ENCODE measurements around the gene GLUD1. TPM values are rescaled to one million over a fixed set of nuclear protein-coding genes. Genes with fewer than 3 reads are reported as not detected.
"Not testable (repeated sequence)": the region's sequence is repeated elsewhere in the genome, so short reads cannot be mapped to it uniquely, and the experiment has no call there.

GLUD1 gene
- total RNA-seq, 2 experiments from 2014 or later, result 167 to 170 TPM

GRCh38 chr10:87092376-87092860 lies 2.2 kb downstream of the GLUD1 start:
- POLR2A ChIA-PET, result interaction anchor here (1.4 kb wide), 2 partner anchors 7 to 121 kb away, joined by 5 to 11 read pairs; no protein-coding TSS in a partner anchor
- CTCF ChIA-PET, result no interaction called here

- CTCF ChIA-PET, result no interaction called here
- POLR2A ChIA-PET, result no interaction called here
These were observed 3.9 kb downstream of the GLUD1 start for GRCh38 chr10:87090779-87091178.

- POLR2A ChIA-PET, result no interaction called here
- CTCF ChIA-PET, result no interaction called here
These were observed 4.9 kb downstream of the GLUD1 start for GRCh38 chr10:87089746-87090145.

- ChIA-PET CTCF (interaction anchor here (0.5 to 0.9 kb wide), 3 partner anchors 24 to 138 kb away, joined by 3 to 4 read pairs (median 4); no protein-coding TSS in a partner anchor), POLR2A (interaction anchor here (0.7 to 2.4 kb wide), 2 partner anchors 8 to 24 kb away, joined by 5 to 11 read pairs; no protein-coding TSS in a partner anchor)
These were observed 9.1 kb downstream of the GLUD1 start for GRCh38 chr10:87085537-87085936.

GRCh38 chr10:87084291-87084782 lies 10.3 kb downstream of the GLUD1 start:
- CTCF ChIA-PET, result not testable (repeated sequence)
- POLR2A ChIA-PET, result interaction anchor here (2.4 kb wide), 1 partner anchor 9 kb away, joined by 11 read pairs; no protein-coding TSS in a partner anchor

GRCh38 chr10:87083576-87084290 lies 10.9 kb downstream of the GLUD1 start:
- POLR2A ChIA-PET, result interaction anchor here (2.4 kb wide), 1 partner anchor 9 kb away, joined by 11 read pairs; no protein-coding TSS in a partner anchor

GRCh38 chr10:87082219-87082618 lies 12.4 kb downstream of the GLUD1 start:
- CTCF ChIA-PET, result interaction anchor here (0.6 to 0.7 kb wide), 2 partner anchors 143 to 378 kb away, joined by 3 to 7 read pairs; no protein-coding TSS in a partner anchor
- POLR2A ChIA-PET, result not testable (repeated sequence)

More at GRCh38 chr10:87083576-87084290, 10.9 kb downstream of the GLUD1 start:
- CTCF ChIA-PET, result not testable (repeated sequence)

- CTCF ChIA-PET, result interaction anchor here (0.7 kb wide), 1 partner anchor 378 kb away, joined by 3 read pairs; no protein-coding TSS in a partner anchor
- POLR2A ChIA-PET, result not testable (repeated sequence)
These were observed 13.1 kb downstream of the GLUD1 start for GRCh38 chr10:87081574-87081973.

- CTCF ChIA-PET, POLR2A ChIA-PET: not testable (repeated sequence)
These were observed 14.0 kb downstream of the GLUD1 start for GRCh38 chr10:87080621-87081020.

- ChIA-PET POLR2A (no interaction called here), CTCF (no interaction called here)
These were observed 15.4 kb downstream of the GLUD1 start for GRCh38 chr10:87079106-87079836.

- POLR2A ChIA-PET, result interaction anchor here (0.7 kb wide), 1 partner anchor 16 kb away, joined by 3 read pairs; no protein-coding TSS in a partner anchor
- CTCF ChIA-PET, result not testable (repeated sequence)
These were observed 18.2 kb downstream of the GLUD1 start for GRCh38 chr10:87076421-87076820.

- ChIA-PET CTCF (no interaction called here), POLR2A (interaction anchor here (0.9 kb wide), 1 partner anchor 23 kb away, joined by 3 read pairs; no protein-coding TSS in a partner anchor)
These were observed 22.2 kb downstream of the GLUD1 start for GRCh38 chr10:87072449-87072848.

GRCh38 chr10:87068281-87068680 lies 26.4 kb downstream of the GLUD1 start:
- POLR2A ChIA-PET, result no interaction called here
- CTCF ChIA-PET, result interaction anchor here (0.9 kb wide), 1 partner anchor 129 kb away, joined by 4 read pairs; no protein-coding TSS in a partner anchor

- ChIA-PET CTCF (interaction anchor here (0.9 kb wide), 1 partner anchor 128 kb away, joined by 5 read pairs; no protein-coding TSS in a partner anchor), POLR2A (no interaction called here)
These were observed 27.8 kb downstream of the GLUD1 start for GRCh38 chr10:87066865-87067264.

GRCh38 chr10:87066178-87066577 lies 28.5 kb downstream of the GLUD1 start:
- ChIA-PET POLR2A (no interaction called here), CTCF (interaction anchor here (0.9 kb wide), 1 partner anchor 127 kb away, joined by 5 read pairs; no protein-coding TSS in a partner anchor)

- CTCF ChIA-PET, result no interaction called here
- POLR2A ChIA-PET, result no interaction called here
These were observed 30.0 kb downstream of the GLUD1 start for GRCh38 chr10:87064651-87065050.

GRCh38 chr10:87060280-87060928 lies 34.2 kb downstream of the GLUD1 start:
- CTCF ChIA-PET, result no interaction called here

GRCh38 chr10:87059401-87059800 lies 35.2 kb downstream of the GLUD1 start:
- POLR2A ChIA-PET, result no interaction called here
- CTCF ChIA-PET, result interaction anchor here (0.7 kb wide), 1 partner anchor 90 kb away, joined by 3 read pairs; no protein-coding TSS in a partner anchor

More at GRCh38 chr10:87060280-87060928, 34.2 kb downstream of the GLUD1 start:
- POLR2A ChIA-PET, result interaction anchor here (0.6 kb wide), 1 partner anchor 16 kb away, joined by 3 read pairs; no protein-coding TSS in a partner anchor

- ChIA-PET POLR2A (no interaction called here), CTCF (no interaction called here)
These were observed 36.5 kb downstream of the GLUD1 start for GRCh38 chr10:87058171-87058570.
